Kidney epithelial cell (primary cell): ENCODE measurements around the gene TCAP. TPM values are rescaled to one million over a fixed set of nuclear protein-coding genes. Genes with fewer than 3 reads are reported as not detected.

ENCODE experiments used
- DNase-seq: peaks from one replicate; pipeline ENCODE4 v3.0.0-alpha.2; 2010; ENCODE audit warnings: low read depth
- H3K27me3 ChIP-seq: 2 replicates; pipeline ENCODE4 v1.6.0; 2011; ENCODE audit warnings: low read length; ENCODE audit not compliant: control insufficient read depth, insufficient read depth
- H3K36me3 ChIP-seq: 2 replicates; pipeline ENCODE4 v1.5.1; 2011; ENCODE audit warnings: low read length; ENCODE audit not compliant: control insufficient read depth, insufficient read depth
- H3K4me3 ChIP-seq: 2 replicates; pipeline ENCODE4 v1.5.1; 2011; ENCODE audit warnings: low read depth, mild to moderate bottlenecking, control low read depth, low read length
- total RNA-seq: library from RNA; depleted of rRNA; stranded (reverse); fragments of >200 nt; gene quantifications from 2 replicates; pipeline ENCODE4 v1.2.3, GENCODE V29; 2015
- TF ChIP-seq, protein P1 (sequence below): IDR thresholded peaks from 2 replicates; pipeline ENCODE4 v1.5.1; 2011; ENCODE audit warnings: mild to moderate bottlenecking, moderate library complexity, low read length, control low read depth, inconsistent platforms; ENCODE audit not compliant: insufficient read depth, poor library complexity, severe bottlenecking

Gene TCAP
- total RNA-seq, 1 donor from 2014 or later: 0.84 TPM

DNA sequence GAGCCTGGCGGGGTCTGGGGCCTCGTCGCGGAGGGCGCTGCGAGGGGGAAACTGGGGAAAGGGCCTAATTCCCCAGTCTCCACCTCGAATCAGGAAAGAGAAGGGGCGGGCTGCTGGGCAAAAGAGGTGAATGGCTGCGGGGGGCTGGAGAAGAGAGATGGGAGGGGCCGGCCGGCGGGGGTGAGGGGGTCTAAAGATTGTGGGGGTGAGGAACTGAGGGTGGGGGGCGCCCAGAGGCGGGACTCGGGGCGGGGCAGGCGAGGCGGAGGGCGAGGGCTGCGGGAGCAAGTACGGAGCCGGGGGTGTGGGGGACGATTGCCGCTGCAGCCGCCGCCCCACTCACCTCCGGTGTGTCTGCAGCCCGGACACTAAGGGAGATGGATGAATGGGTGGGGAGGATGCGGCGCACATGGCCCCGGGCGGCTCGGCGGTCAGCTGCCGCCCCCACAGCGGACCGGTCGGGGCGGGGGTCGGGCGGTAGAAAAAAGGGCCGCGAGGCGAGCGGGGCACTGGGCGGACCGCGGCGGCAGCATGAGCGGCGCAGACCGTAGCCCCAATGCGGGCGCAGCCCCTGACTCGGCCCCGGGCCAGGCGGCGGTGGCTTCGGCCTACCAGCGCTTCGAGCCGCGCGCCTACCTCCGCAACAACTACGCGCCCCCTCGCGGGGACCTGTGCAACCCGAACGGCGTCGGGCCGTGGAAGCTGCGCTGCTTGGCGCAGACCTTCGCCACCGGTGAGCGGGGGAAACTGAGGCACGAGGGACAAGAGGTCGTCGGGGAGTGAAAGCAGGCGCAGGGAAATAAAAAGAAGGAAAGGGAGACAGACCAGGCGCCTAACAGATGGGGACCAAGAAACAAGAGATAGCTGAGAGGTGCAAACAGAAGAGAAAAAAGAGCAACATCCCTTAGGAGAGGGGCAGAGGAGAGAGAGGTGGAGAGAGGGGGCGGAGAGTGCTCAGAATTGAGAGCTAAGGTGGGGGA, 3.1 kb downstream of the TCAP start, which contains the start of gene PNMT:
TSS of gene PNMT (plus strand) at position 509 of the 980 bp plus-strand sequence. CDS start at position 532, 23 bp downstream.
- Histone ChIP-seq H3K36me3 (no peaks in the 10 kb centered on the region), H3K27me3 (peaks cover 52% of the 10 kb centered on the region), H3K4me3 (peak within 1 kb of the TSS; percentile 16)
- TF ChIP-seq, protein P1, sequence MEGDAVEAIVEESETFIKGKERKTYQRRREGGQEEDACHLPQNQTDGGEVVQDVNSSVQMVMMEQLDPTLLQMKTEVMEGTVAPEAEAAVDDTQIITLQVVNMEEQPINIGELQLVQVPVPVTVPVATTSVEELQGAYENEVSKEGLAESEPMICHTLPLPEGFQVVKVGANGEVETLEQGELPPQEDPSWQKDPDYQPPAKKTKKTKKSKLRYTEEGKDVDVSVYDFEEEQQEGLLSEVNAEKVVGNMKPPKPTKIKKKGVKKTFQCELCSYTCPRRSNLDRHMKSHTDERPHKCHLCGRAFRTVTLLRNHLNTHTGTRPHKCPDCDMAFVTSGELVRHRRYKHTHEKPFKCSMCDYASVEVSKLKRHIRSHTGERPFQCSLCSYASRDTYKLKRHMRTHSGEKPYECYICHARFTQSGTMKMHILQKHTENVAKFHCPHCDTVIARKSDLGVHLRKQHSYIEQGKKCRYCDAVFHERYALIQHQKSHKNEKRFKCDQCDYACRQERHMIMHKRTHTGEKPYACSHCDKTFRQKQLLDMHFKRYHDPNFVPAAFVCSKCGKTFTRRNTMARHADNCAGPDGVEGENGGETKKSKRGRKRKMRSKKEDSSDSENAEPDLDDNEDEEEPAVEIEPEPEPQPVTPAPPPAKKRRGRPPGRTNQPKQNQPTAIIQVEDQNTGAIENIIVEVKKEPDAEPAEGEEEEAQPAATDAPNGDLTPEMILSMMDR: peak; percentile 55
- no peak for DNase-seq

DNA sequence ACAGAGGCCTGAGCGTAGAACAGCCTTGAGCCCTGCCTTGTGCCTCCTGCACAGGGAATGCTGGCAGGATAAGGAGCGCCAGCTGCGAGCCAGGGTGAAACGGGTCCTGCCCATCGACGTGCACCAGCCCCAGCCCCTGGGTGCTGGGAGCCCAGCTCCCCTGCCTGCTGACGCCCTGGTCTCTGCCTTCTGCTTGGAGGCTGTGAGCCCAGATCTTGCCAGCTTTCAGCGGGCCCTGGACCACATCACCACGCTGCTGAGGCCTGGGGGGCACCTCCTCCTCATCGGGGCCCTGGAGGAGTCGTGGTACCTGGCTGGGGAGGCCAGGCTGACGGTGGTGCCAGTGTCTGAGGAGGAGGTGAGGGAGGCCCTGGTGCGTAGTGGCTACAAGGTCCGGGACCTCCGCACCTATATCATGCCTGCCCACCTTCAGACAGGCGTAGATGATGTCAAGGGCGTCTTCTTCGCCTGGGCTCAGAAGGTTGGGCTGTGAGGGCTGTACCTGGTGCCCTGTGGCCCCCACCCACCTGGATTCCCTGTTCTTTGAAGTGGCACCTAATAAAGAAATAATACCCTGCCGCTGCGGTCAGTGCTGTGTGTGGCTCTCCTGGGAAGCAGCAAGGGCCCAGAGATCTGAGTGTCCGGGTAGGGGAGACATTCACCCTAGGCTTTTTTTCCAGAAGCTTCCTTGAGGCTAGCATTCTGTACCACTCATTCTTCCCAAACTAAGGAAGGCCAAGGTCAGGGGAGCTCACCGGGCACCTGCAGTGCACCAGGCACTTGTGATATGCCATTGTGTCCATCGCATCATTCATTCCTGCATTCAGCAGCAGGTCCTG, 5.0 kb downstream of the TCAP start:
- DNase-seq: no peak
- TF ChIP-seq, protein P1: no peak
- Histone ChIP-seq H3K27me3 (peaks cover 52% of the 10 kb centered on the region), H3K4me3 (no peak overlapping the region), H3K36me3 (no peaks in the 10 kb centered on the region)

DNA sequence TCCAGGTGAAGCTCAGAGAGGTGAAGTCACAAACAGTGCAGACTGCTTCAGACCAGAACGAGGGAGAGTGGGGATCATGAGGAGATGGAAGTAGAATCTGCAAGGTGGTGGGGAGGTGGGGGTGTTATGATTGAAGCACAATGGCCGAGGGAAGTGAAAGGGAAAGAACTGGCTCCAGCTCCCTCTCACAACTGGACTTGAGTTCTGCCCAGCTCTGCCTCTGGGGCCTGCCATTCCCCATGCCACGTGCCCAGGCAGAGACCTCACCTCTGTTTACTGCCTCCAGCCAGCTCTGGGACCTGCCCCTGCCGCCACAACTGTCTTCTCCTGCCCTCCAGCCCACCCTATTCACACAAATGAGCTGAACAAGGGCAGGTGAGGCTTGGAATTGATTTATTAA, 5.6 kb downstream of the TCAP start:
- Histone ChIP-seq H3K27me3 (peaks cover 51% of the 10 kb centered on the region), H3K36me3 (no peaks in the 10 kb centered on the region), H3K4me3 (no peak overlapping the region)
- no peak for DNase-seq
- TF ChIP-seq, protein P1: no peak

DNA sequence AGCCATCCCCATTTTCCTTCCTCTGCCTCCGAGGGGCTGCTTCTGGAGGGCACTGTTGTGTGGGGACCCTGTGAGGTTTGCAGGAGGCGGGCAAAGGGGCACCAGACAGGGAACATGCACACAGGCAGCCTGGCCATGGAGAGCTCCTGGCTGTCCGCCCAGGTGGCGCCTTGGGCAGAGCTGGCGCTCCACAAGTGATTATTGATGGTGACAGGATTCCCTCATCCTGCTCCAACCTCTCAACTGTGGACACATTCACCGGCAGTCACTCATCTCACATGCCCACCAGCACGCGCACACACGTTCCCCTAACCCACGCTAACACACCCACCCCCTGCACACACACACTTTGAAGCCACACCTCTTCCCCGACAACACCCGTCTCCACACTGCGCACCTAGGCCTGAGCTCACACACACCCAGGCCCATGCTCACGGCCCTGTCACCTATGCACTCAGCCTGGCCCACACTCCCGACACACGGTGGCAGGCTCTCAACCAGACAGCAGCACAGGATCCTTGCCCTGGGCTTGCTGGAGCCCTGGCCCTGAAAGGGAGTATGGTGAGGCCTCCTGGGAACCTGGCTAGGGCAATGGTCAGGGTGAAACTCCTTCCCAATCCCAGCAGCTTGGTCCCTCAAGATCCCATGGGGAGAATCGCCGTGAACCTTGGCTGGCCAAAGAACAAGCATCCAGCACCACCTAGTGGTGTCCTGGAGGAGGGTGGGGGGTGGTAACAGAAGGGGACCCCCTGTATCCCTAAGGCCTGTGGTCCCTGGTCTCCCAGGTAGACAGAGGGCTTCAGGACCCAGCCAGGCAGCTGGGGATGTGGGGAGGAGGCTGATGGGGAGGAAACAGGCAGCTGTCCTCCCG, 6.7 kb downstream of the TCAP start:
- Histone ChIP-seq H3K4me3 (no peak overlapping the region), H3K27me3 (peaks cover 41% of the 10 kb centered on the region), H3K36me3 (no peaks in the 10 kb centered on the region)
- DNase-seq: no peak
- TF ChIP-seq, protein P1: peak; percentile 79
